C4-2B (cell line): ENCODE results near the gene AASDHPPT.

Experiments used
- H3K27ac ChIP-seq: fragments of 450-650 bp; 2 replicates; pipeline ENCODE4 v1.5.1; 2017
- CTCF ChIP-seq: fragments of 450-650 bp; conservative IDR thresholded peaks from 2 replicates; pipeline ENCODE4 v1.5.1; 2017; ENCODE audit warnings: mild to moderate bottlenecking
- ZFX ChIP-seq: fragments of 450-650 bp; IDR thresholded peaks from 2 replicates; pipeline ENCODE4 v1.6.1; 2017

Gene AASDHPPT

GRCh38 chr11:106121570-106122320, 44.3 kb downstream of the AASDHPPT start:
- no peak for TF ChIP-seq ZFX
- no peak for TF ChIP-seq CTCF
- no peak overlapping the region; the same call in 1 of the 2 replicates for H3K27ac ChIP-seq

- H3K27ac ChIP-seq = no peak overlapping the region
- TF ChIP-seq ZFX (no peak), CTCF (no peak)
Observed at GRCh38 chr11:106127604-106128003, 50.1 kb downstream of the AASDHPPT start.

GRCh38 chr11:106128740-106129139, 51.3 kb downstream of the AASDHPPT start:
- H3K27ac ChIP-seq = no peak overlapping the region

GRCh38 chr11:106131998-106132397, 54.5 kb downstream of the AASDHPPT start:
- TF ChIP-seq ZFX = no peak
- no peak for TF ChIP-seq CTCF
- H3K27ac ChIP-seq = no peak overlapping the region

More at GRCh38 chr11:106128740-106129139, 51.3 kb downstream of the AASDHPPT start:
- TF ChIP-seq ZFX (no peak), CTCF (no peak)

GRCh38 chr11:106132582-106133354, 55.3 kb downstream of the AASDHPPT start:
- no peak for TF ChIP-seq ZFX
- no peak for TF ChIP-seq CTCF
- no peak overlapping the region for H3K27ac ChIP-seq

GRCh38 chr11:106133529-106133928, 56.1 kb downstream of the AASDHPPT start:
- H3K27ac ChIP-seq = no peak overlapping the region
- TF ChIP-seq ZFX (no peak), CTCF (peak; percentile 72)

- TF ChIP-seq CTCF (no peak), ZFX (no peak)
- no peak overlapping the region for H3K27ac ChIP-seq
Observed at GRCh38 chr11:106137061-106137460, 59.6 kb downstream of the AASDHPPT start.
